Cardiac muscle cell (in vitro differentiated cells and primary cell): ENCODE measurements around the gene DHRS1. TPM values are rescaled to one million over a fixed set of nuclear protein-coding genes. Genes with fewer than 3 reads are reported as not detected.
A peak's percentile ranks its signal among the peaks of the same experiment; 100 is the strongest.

Experiments
- DNase-seq, 2 donors: peaks; one replicate each; pipeline versions ENCODE4 v3.0.0 to v3.0.0-alpha.2; 2010 to 2017; ENCODE audit warnings: low read depth in 1 of 2, low spot score in 1 of 2
- H3K27ac ChIP-seq: fragments of 200-600 bp; sonication (generic); 2 replicates; pipeline ENCODE4 v1.5.1; 2016
- H3K27me3 ChIP-seq: fragments of 200-600 bp; sonication (generic); 2 replicates; pipeline ENCODE4 v1.6.0; 2016; ENCODE audit warnings: control low read depth
- H3K36me3 ChIP-seq: fragments of 200-600 bp; sonication (generic); 2 replicates; pipeline ENCODE4 v1.5.1; 2016; ENCODE audit warnings: control low read depth
- H3K4me1 ChIP-seq: fragments of 200-600 bp; sonication (generic); 2 replicates; pipeline ENCODE4 v1.8.1; 2017; ENCODE audit warnings: low read depth, mild to moderate bottlenecking, mixed run types
- H3K4me3 ChIP-seq: fragments of 200-600 bp; sonication (generic); 2 replicates; pipeline ENCODE4 v1.5.1; 2016; ENCODE audit warnings: mild to moderate bottlenecking
- H3K9me3 ChIP-seq: fragments of 200-600 bp; sonication (generic); 2 replicates; pipeline ENCODE4 v1.5.1; 2017; ENCODE audit warnings: low read depth, mild to moderate bottlenecking, control low read depth
- CTCF ChIP-seq: IDR thresholded peaks from 2 replicates; pipeline ENCODE4 v1.5.1; 2012; ENCODE audit warnings: low read depth, mild to moderate bottlenecking, low read length
- polyA plus RNA-seq: library from polyadenylated mRNA; unstranded; fragments of >200 nt; fragmentation: Nextera tagmentation; extraction: Ambion mirVana; gene quantifications from 2 replicates; pipeline ENCODE4 v1.2.1, GENCODE V29; 2016
- total RNA-seq: library from RNA; depleted of rRNA; stranded (reverse); fragments of >200 nt; gene quantifications from 2 replicates; pipeline ENCODE4 v1.2.3, GENCODE V29; 2016

The DHRS1 gene
- total and polyA plus RNA-seq, 2 experiments from 2014 or later = 43.2 to 58.1 TPM

GRCh38 chr14:24297190-24297964, 2.2 kb downstream of the DHRS1 start:
- TF ChIP-seq CTCF = peak; percentile 44
- Histone ChIP-seq H3K27me3 (no peaks in the 10 kb centered on the region), H3K9me3 (no peaks in the 10 kb centered on the region), H3K27ac (no peak overlapping the region), H3K4me3 (no peak overlapping the region), H3K4me1 (peaks cover 7% of the 10 kb centered on the region), H3K36me3 (peaks cover 3% of the 10 kb centered on the region)
- DNase-seq = peak; percentile 13 to 43

- Histone ChIP-seq H3K27me3 (no peaks in the 10 kb centered on the region), H3K4me3 (no peak overlapping the region), H3K9me3 (no peaks in the 10 kb centered on the region), H3K4me1 (peaks cover 7% of the 10 kb centered on the region), H3K36me3 (no peaks in the 10 kb centered on the region), H3K27ac (no peak overlapping the region)
- peak; percentile 73 to 92 for DNase-seq
- TF ChIP-seq CTCF = peak; percentile 80
Measured at GRCh38 chr14:24296341-24297157, 3.0 kb downstream of the DHRS1 start.

GRCh38 chr14:24293525-24293924, 6.1 kb downstream of the DHRS1 start:
- no peaks in the 10 kb centered on the region for H3K27me3 ChIP-seq
- peaks cover 3% of the 10 kb centered on the region for H3K36me3 ChIP-seq
- H3K9me3 ChIP-seq = no peaks in the 10 kb centered on the region
- H3K4me3 ChIP-seq = no peak overlapping the region
- no peaks in the 10 kb centered on the region for H3K4me1 ChIP-seq
- DNase-seq = no peak
- no peak for TF ChIP-seq CTCF
- no peak overlapping the region for H3K27ac ChIP-seq

GRCh38 chr14:24292118-24292807, 7.3 kb downstream of the DHRS1 start:
- Histone ChIP-seq H3K27me3 (no peaks in the 10 kb centered on the region), H3K4me3 (no peak overlapping the region), H3K4me1 (no peaks in the 10 kb centered on the region), H3K36me3 (peaks cover 3% of the 10 kb centered on the region), H3K9me3 (no peaks in the 10 kb centered on the region), H3K27ac (no peak overlapping the region)
- no peak for TF ChIP-seq CTCF
- DNase-seq = no peak

GRCh38 chr14:24291446-24292117, 8.0 kb downstream of the DHRS1 start:
- DNase-seq = no peak
- Histone ChIP-seq H3K27me3 (no peaks in the 10 kb centered on the region), H3K27ac (no peak overlapping the region), H3K36me3 (peaks cover 3% of the 10 kb centered on the region), H3K4me3 (no peak overlapping the region), H3K9me3 (no peaks in the 10 kb centered on the region), H3K4me1 (no peaks in the 10 kb centered on the region)
- TF ChIP-seq CTCF = no peak
